ENCODE measurements around the gene RAB31.

DNA sequence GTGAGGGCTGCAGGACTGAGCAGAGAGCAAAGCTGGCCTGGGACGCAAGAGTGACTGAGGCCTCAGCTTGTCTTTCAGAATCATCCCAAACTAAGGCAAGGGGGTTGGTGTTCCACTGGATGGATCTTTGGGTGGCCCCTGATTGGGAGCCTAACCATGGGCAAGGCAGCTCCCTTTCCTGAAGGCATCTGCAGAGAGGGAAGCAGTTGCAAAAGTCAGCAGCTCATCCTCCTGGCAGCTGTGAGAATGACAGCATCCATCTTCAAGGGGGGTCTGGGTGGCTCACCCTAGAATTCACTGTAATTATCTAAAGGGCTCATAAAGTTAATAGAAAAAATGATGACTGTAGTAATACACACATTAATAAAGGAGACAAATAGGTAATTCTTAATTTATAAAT lies 46.5 kb upstream of the RAB31 start:
- no peak for TF ChIP-seq ZFP36 (IDR thresholded peaks at IDR 0.05; ENCODE audit: borderline replicate concordance, partially characterized antibody)
- TF ChIP-seq, protein P1, sequence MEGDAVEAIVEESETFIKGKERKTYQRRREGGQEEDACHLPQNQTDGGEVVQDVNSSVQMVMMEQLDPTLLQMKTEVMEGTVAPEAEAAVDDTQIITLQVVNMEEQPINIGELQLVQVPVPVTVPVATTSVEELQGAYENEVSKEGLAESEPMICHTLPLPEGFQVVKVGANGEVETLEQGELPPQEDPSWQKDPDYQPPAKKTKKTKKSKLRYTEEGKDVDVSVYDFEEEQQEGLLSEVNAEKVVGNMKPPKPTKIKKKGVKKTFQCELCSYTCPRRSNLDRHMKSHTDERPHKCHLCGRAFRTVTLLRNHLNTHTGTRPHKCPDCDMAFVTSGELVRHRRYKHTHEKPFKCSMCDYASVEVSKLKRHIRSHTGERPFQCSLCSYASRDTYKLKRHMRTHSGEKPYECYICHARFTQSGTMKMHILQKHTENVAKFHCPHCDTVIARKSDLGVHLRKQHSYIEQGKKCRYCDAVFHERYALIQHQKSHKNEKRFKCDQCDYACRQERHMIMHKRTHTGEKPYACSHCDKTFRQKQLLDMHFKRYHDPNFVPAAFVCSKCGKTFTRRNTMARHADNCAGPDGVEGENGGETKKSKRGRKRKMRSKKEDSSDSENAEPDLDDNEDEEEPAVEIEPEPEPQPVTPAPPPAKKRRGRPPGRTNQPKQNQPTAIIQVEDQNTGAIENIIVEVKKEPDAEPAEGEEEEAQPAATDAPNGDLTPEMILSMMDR (IDR thresholded peaks at IDR 0.05), result peak; percentile 28; the same call in 1 of the 3 replicates
- no peak for TF ChIP-seq CHD2 (IDR thresholded peaks at IDR 0.05; ENCODE audit: low read length, partially characterized antibody)
- TF ChIP-seq POLR2A (IDR thresholded peaks at IDR 0.05; ENCODE audit: low read length), result no peak
- no peak for TF ChIP-seq NFE2L2 (conservative IDR thresholded peaks at IDR 0.05; ENCODE audit: low read length)
- TF ChIP-seq PBX3 (IDR thresholded peaks at IDR 0.05), result no peak
- peak; percentile 32; the same call in 2 of the 3 replicates for TF ChIP-seq SMC3 (IDR thresholded peaks at IDR 0.05)
- peak; percentile 51 to 63 for TF ChIP-seq RAD21 (conservative IDR thresholded peaks at IDR 0.05 in 1 of 2, IDR thresholded peaks at IDR 0.05 in 1 of 2)
- TF ChIP-seq CHD4 (IDR thresholded peaks at IDR 0.05; ENCODE audit: borderline replicate concordance), result no peak
- no peak for TF ChIP-seq RCOR1 (IDR thresholded peaks at IDR 0.05; ENCODE audit: low read depth, low read length)

All from A549 (cell line).